ENCODE data around the gene ARHGAP44.

DNA sequence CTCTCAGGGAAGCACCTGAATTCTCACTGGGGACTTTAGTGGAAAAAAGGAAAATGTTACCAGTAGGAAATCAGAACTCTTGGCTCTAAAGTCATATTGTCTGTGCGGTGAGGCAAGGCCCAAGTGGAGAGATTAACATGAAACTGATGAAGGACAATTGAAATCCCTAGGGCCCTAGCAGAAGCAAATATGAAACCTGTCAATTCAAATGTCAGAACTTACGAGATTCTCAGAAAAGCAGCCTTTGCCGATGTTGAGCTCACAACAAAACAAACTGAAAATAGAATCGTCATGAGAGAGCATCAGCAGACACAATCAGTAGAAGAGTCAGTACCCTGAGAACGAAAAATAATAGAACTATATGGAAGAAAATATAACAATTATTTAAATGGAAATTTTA is 119.7 kb downstream of the ARHGAP44 start:
- TF ChIP-seq EZH2phosphoT487 (IDR thresholded peaks at IDR 0.05; ENCODE audit: borderline replicate concordance, low read depth, low read length), result no peak
- TF ChIP-seq, protein P1, sequence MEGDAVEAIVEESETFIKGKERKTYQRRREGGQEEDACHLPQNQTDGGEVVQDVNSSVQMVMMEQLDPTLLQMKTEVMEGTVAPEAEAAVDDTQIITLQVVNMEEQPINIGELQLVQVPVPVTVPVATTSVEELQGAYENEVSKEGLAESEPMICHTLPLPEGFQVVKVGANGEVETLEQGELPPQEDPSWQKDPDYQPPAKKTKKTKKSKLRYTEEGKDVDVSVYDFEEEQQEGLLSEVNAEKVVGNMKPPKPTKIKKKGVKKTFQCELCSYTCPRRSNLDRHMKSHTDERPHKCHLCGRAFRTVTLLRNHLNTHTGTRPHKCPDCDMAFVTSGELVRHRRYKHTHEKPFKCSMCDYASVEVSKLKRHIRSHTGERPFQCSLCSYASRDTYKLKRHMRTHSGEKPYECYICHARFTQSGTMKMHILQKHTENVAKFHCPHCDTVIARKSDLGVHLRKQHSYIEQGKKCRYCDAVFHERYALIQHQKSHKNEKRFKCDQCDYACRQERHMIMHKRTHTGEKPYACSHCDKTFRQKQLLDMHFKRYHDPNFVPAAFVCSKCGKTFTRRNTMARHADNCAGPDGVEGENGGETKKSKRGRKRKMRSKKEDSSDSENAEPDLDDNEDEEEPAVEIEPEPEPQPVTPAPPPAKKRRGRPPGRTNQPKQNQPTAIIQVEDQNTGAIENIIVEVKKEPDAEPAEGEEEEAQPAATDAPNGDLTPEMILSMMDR (conservative IDR thresholded peaks at IDR 0.05; ENCODE audit: low read length), result no peak

Data from OCI-LY7 (cell line).